Hematopoietic multipotent progenitor cell treated with erythropoietin and hydrocortisone succinate and interleukin-3 and kit ligand, for 17 days (in vitro differentiated cells): ENCODE measurements around the gene SIK2.

ENCODE experiments used
- DNase-seq: peaks from one replicate; pipeline ENCODE4 v3.0.0-alpha.2; 2015; ENCODE audit warnings: low spot score

Gene SIK2

DNA sequence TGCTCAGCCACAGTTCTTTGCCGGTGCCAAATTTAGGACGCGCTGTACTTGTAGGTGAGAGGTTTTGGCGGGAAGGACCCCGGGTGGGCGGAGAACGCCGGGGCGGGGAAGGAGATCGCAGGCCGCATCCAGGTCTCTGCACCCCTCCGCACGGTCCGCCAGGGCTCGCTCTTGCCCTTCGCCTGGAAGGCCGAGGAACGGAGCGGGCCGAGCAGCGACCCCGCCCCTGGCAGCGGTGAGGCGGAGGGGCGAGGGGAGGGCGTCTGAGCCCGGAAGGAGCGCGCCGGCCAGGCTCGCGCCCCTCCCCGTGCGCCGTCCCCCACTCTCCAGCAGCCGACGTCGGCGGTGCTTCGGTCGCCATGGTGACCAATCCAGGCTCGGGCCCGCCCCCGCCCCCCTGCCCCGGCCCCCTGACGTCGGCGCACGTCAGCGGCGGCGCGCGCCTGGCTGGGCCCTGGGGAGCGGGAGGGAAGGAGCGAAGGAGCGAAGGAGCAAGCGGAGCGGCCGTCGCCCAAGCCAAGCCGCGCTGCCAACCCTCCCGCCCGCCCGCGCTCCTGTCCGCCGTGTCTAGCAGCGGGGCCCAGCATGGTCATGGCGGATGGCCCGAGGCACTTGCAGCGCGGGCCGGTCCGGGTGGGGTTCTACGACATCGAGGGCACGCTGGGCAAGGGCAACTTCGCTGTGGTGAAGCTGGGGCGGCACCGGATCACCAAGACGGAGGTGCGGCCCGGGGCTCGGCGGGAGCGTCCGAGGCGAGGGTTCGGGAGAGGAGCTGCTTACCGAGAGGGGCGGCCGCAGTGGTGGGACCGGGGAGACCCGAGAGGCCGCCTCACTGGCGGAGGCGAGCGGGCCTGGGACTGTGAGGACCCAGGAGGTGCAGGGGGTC, at the start of gene SIK2:
Gene SIK2 (plus strand): TSS at position 471 of the 886 bp plus-strand sequence. CDS start 115 bp downstream, at position 586.
- DNase-seq: peak; percentile 84

DNA sequence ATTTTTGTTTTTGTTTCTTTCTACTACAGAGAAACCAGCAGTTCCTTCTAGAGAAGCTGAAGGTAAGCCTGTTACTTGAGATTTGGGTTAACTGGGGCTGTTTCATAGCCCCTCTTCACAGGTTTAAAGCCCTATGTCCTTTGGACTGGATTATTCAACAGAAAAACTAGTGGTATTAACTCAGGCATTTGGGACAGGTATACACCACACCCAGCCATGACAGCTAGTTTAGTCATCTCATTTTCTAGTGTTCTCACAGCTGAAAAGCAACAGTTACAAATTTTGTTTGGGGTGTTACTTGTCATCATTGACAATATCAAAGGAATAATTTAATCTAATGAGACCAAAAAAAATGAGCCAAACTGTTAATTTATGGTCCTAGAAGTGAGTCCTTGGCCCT, 47.7 kb upstream of the SIK2 start:
- DNase-seq: no peak

DNA sequence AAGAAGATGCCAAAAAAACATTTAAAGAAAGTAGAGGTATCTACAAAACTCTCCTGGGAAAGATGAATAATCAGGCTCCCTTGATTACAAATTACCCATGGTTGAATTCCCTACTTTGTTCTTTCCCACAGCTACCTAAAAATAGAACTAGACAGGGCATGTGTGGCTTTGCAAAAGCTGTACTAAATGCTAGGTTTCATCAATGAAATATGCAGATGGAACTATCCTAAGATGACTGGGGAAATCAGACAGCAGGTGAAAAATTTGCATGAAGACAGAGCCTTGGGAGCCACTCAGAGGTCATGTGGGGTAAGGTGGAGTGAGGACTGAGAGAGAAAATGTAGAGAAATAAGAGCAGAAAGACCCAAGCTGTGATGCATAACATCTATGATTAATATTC, 47.0 kb upstream of the SIK2 start:
- no peak for DNase-seq

DNA sequence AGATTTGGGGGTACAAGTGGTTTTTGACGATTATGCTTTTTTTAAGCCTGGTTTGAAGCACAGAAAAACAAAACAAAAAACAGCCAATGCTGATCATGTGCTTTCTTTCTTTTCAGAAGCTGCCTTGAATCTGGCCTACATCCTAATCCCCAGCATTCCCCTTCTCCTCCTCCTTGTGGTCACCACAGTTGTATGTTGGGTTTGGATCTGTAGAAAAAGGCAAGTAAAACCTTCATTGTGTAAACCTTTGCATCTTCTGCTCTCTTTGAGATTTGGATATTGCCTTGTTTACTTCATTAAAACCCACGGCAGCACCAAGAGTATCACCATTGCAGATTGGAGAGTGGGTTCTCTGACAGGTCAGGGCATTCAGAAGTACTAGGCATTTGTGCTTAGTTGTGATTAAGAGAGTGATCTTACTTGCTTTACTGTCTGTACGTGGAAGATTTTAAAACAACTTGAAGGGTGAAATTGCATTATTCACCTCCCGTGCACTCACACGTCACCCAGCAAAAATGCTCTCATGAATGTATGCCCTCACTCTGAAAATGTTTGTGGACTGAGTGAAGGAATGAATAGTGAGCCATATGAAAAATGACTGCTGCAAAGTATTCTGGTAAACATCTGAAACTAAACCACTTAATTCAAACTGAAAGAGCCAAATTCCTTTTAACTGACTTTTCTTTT, 44.7 kb upstream of the SIK2 start:
- no peak for DNase-seq

DNA sequence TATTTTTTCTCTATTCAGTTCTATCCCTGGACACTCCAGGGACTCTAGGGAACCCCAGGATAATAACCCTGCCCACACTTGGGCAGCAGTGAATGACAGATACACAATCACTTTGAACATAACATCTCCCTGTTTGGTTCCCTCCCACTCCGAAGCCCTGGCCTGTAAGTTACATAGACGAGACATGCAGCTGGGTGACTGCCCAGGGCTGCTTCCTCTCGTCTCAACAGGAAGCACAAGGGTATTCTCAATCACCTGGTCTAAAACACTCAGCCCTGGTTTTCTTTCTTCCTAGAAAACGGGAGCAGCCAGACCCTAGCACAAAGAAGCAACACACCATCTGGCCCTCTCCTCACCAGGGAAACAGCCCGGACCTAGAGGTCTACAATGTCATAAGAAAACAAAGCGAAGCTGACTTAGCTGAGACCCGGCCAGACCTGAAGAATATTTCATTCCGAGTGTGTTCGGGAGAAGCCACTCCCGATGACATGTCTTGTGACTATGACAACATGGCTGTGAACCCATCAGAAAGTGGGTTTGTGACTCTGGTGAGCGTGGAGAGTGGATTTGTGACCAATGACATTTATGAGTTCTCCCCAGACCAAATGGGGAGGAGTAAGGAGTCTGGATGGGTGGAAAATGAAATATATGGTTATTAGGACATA, 42.3 kb upstream of the SIK2 start:
- DNase-seq: no peak

DNA sequence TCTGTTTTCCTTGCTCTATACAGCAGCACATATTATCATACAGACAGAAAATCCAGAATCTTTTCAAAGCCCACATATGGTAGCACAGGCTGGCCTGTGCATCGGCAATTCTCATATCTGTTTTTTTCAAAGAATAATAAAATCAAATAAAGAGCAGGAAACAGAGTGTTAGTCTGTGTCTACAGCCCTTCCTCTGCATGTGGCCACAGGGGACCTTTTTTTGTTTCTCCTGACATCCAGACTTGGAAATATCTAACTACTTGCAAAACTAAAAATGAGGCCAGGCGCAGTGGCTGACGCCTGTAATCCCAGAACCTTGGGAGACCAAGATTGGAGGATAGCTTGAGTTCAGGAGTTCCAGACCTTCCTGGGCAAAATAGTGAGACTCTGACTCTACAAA, 41.4 kb upstream of the SIK2 start:
- no peak for DNase-seq

DNA sequence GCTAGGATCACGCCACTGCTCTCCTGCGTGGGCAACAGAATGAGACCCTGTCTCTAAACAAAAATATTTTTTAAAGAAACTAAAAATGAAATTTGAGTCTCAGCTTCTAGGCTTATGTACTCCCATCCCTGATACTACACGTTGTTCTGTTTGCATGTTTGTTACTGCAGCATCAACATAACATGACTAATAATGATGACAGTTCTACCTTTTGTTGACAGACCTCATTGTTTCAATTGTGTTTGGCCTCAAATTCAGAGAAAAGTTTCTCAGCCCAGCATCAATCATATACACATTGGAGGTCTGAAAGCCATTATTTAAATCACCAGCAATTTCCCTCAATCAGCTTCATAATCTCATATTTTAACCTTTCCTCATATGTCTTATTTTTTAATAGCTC, 40.9 kb upstream of the SIK2 start:
- no peak for DNase-seq

DNA sequence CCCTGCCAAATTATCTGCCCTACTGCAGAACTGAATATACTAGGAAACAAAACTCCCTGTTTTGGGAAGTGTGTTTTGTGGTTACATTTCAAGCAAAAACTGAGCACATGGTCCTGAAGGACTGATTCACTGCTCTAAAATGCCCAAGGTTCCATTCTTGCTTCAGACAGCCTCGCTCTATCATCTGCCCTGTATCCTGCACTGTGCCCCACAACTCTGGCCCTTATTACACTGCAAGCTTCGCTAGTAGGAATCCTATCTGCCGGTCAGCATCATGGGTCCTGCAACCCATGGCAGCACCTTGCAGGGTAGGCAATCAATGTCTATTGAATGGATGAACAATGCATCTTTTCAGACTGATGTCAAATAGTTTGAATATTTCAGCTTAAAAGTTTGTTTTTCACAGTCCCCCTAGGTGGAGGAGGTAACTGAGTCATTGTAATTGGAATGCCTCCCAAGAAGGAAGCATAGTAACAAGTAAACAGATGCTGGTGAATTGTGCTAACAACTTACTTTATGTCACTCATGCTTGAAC, 40.4 kb upstream of the SIK2 start:
- peak; percentile 15 for DNase-seq

DNA sequence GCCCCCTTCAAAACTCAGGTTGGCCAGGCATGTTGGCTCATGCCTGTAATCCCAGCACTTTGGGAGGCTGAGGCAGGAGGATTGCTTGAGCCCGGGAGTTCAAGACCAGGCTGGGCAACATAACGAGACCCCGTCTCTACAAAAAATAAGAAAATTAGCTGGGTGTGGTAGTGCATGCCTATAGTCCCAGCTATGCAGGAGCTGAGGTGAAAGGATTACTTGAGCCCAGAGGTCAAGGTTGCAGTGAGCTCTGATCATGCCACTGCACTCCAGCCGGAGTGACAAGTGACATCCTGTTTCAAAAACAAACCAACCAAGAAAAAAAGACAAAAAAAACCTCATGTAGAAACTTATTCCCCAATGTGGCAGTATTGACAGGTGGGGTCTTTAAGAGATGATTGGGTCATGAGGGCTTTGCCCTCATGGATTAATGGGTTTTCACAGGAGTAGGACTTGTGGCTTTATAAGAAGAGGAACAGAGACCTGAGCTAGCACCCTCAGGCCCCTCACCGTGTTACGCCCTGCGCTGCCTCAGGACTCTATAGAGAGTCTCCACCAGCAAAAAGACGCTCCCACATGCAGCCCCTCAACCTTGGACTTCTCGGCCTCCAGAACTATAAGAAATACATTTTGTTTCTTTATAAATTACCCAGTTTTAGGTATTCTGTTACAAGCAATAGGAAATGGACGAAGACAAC, 39.4 kb upstream of the SIK2 start:
- DNase-seq: no peak

DNA sequence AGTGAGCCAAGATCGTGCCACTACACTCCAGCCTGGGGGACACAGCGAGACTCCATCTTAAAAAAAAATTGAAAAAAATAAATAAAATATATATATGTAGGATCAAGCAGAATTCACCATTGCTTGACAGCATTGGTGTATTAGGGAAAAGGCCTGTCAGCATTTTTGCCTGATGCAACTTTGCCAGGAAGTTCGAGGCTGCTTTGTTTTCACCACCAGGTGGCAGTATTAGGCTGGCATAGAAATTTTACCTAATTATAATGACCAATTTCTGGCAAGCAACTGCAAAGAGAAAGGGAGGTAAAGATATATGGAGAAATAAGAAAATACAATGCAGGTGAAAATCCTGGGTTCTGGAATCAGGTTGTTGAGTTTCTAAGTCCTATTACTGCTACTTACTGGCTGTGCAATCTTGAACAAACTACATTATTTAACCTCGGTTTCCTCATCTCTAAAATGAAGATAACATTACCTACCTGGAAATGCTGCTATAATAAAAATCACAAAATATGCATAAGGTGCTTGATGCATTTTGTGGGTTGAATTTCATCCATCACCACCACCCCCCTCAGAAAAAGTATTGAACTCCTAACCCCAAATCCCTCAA, 37.0 kb upstream of the SIK2 start:
- peak; percentile 81 for DNase-seq

DNA sequence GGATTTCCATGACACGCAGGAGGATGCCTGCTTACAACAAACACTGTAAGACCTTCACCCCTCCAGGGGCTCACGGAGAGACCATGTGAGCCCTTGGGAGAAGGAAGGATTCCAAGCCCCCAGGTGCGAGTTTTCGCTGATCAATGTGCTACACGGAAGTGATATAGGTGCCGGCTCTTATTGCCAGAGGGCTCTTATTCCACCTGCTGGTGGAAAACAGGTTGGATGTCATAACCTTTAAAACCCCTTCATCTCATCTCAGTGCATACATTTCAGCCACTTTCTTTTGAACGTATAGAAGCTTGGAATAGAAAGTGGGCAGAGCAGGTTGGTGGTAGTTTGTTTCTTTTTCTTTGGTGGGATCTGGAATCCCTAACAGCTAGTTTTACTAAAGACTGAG, 35.9 kb upstream of the SIK2 start:
- DNase-seq: no peak

DNA sequence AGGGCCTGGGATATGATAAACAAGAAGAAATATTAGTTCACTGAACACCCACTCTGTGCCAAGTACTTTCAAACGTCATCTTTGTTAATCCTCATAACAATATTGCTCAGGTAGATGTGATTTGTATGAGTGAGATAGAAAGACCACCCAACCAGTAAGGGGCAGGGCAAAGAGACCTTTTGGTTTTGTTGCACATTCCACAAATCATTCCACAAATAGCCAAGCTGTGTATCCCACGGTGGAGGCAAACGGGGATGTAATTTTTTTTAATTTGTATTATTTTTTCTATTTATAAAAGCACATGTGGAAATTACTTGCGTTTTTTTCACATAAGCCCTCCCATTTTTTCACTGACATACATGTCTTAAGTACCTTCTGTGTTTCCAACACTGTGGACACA, 32.8 kb upstream of the SIK2 start:
- no peak for DNase-seq

DNA sequence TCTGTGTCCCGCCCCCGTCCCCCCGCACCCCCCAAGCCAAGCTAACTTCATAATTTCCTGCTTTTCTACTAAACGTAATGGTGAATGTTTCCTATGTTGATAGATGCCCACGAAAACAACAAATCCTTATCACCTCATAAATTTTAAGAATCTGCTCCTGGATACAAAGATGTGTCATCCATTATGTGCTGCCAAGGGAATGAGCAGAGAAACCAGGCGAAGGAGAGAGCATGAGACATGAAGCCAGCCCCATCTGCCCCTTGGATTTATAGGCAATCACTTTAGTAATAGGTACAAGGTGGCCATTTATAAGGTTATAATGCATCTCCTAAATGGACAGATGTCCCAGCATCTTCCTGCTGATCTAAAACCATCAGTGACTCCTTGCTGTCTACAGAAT, 31.5 kb upstream of the SIK2 start:
- DNase-seq: no peak

DNA sequence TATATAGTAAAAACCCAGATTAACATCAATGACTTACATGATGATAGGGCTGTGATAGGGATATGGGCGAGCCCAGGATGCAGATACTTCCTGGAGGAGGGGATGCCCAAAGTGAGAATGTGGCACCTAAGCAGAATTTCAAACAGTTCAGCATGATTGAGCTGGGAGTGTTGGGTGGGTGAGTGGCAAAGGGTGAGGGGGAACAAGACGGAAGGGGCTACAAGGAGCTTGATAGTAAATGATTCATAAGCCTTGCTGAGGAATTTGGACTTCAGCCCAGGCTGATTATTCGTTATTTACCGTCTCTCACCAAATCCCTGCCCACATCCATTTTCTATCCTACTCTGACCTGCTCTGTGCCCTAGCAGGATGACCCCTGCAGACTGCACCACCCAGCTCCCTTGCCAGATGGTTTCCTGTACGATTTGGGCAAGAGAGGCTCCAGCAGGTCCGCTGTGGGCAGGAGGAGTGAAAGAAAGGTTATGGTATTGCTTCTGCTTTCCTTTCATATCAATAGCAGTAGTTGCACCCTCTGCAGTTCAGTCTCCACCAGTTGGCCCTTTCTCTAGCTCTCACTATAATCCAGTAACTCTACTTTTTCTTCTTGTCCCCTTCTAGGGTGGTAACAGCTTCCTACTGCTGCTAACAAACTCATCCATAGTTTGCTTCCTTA, 30.3 kb upstream of the SIK2 start:
- no peak for DNase-seq

DNA sequence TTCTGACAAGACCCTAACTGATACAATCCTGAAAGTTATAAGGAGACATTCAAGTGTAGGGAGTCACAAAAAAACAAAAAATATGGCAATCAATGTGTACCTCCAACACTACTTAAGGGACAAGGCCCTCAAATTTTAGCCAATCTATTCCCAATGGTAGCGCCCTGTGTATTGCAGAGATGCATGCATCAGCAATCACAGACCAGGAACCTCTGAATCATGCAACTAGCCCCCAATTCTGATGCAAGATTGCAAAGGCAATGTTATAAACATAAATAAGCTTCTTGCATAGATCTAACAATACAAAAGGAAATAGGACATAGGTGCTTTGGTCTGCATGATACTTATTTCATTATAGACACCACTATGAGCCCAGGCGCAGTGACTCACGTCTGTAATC, 29.7 kb upstream of the SIK2 start:
- no peak for DNase-seq

DNA sequence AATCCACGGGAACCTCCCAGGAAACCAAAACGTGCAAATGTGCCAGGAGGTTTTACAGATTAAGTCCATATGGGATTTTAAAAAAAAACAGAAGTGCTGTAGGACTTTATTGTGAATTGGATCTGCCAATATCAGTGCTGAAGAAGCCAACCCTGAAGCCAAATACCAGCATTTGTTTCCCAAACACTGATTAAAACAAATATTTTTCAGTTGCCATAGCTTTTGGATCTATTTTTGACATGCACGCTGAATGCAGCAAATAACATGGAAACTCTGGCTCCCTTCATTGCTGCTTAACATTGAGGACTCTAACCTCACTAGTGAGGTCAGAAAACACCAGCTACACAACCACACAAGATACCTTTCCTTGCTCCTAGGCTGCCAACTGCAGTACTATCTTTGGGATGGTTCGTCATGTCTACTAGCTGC, 28.4 kb upstream of the SIK2 start:
- DNase-seq: no peak

DNA sequence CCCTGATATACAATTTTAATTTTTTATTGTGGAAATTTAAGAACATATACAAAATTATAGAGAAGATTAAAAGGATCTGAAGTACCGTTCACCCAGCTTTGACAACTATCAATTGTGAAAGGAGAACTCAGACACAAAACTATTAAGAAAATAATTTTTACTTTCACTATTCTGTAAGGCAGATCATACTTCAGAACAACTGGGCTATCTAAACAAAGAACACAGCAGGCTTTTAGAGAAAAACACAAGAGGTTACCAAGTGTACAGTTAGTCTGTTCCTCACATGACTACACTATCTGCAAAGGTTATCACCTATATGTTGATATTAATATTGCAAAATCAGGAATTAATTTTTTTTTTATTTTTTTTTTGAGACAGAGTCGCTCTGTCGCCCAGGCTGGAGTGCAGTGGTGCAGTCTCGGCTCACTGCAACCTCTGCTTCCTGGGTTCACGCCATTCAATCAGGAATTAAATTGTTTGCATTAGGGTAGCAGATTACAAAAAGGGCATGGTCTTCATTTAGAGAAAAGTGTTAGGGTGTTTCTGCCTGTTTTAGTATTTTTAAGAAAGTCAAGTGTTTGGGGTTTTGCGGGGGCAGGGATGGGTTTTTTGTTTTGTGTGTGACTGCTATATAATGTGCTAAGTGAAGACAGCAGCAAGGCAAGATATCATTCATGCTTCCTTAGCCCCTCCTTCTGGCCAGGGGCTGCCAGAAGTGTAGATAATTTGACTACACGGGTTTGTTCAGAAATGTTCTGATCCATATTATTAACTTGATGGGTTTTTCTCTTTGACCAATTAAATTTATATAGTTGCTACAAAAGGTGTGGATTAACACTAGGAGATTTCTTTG, 27.6 kb upstream of the SIK2 start:
- no peak for DNase-seq

DNA sequence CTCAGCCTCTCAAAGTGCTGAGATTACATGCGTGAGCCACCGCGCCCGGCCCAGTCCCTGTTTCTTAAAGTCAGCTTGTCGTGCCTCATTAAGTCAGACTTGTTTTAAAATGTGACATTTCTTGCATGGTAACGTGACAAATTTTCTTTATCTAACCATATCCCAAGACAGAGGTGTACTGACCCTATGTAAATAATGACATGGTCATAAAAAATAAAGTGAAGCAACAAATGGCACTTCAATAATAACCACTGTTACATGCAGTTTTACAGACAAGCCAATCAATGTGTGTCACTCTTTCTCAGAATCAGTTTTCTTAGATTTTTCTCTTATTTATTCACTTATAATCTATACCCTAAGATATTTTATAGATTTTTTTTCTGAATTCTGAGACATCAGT, 26.5 kb upstream of the SIK2 start:
- DNase-seq: no peak

DNA sequence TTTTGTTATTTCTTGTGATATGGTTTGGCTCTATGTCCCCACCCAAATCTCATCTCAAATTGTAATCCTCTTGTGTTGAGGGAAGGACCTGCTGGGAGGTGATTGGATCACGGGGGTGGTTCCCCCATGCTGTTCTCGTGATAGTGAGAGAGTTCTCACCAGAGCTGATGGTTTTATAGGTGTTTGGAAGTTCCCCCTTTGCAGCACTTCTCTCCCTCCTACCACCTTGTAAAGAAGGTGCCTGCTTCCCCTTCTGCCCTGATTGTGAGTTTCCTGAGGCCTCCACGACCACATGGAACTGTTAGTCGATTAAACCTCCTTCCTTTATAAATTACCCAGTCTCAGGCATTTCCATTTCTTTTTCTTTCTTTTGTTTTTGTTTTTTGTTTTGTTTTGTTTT, 24.4 kb upstream of the SIK2 start:
- no peak for DNase-seq

DNA sequence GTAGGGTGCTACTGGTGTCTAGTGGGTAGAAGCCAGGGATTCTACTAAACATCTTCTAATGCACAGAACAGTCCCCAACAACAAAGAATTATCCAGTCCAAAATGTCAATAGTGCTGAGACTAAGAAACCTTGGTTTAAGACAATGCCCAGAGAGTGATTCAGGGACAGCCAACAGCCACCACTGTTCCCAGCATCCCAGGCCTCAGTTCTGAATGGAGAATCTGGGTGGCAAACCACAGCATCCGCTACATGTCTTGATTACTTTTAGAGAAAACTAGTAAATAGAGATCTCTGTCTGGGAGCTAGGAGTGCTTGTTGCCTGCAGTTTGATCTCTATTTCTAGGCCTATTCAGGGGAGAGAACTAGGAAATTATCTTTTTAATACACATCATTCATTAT, 20.9 kb upstream of the SIK2 start:
- no peak for DNase-seq
